WTC11 (cell line): ENCODE measurements around the gene CLIP2.

Source experiments
- ATF3 ChIP-seq: sonication (generic); formaldehyde crosslinking; conservative IDR thresholded peaks from 2 replicates; pipeline ENCODE4 v1.8.1; 2022; ENCODE audit warnings: mild to moderate bottlenecking, missing genetic modification reagents
- CREB1 ChIP-seq: sonication (generic); formaldehyde crosslinking; IDR thresholded peaks from 2 replicates; pipeline ENCODE4 v1.8.0; 2023; ENCODE audit warnings: mild to moderate bottlenecking, missing genetic modification reagents
- CREM ChIP-seq: sonication (generic); formaldehyde crosslinking; IDR thresholded peaks from 2 replicates; pipeline ENCODE4 v1.8.1; 2022; ENCODE audit warnings: mild to moderate bottlenecking, missing genetic modification reagents, moderate library complexity
- CTCF ChIP-seq: fragments of 200-600 bp; IDR thresholded peaks from 2 replicates; pipeline ENCODE4 v1.8.0; 2022; ENCODE audit warnings: antibody characterized with exemption
- E2F5 ChIP-seq: sonication (generic); formaldehyde crosslinking; IDR thresholded peaks from 2 replicates; pipeline ENCODE4 v1.8.1; 2022; ENCODE audit warnings: mild to moderate bottlenecking, moderate library complexity, missing genetic modification reagents
- IRF1 ChIP-seq: sonication (generic); formaldehyde crosslinking; IDR thresholded peaks from 2 replicates; pipeline ENCODE4 v1.8.0; 2023; ENCODE audit warnings: missing genetic modification reagents
- IRF2 ChIP-seq: sonication (generic); formaldehyde crosslinking; IDR thresholded peaks from 2 replicates; pipeline ENCODE4 v1.8.0; 2022; ENCODE audit warnings: low read depth, missing genetic modification reagents, borderline replicate concordance
- MAX ChIP-seq: sonication (generic); formaldehyde crosslinking; IDR thresholded peaks from 2 replicates; pipeline ENCODE4 v1.8.0; 2022; ENCODE audit warnings: mild to moderate bottlenecking, missing genetic modification reagents
- NR2C2 ChIP-seq: sonication (generic); formaldehyde crosslinking; IDR thresholded peaks from 2 replicates; pipeline ENCODE4 v1.8.0; 2022; ENCODE audit warnings: mild to moderate bottlenecking, missing genetic modification reagents
- PREB ChIP-seq: sonication (generic); formaldehyde crosslinking; IDR thresholded peaks from 2 replicates; pipeline ENCODE4 v1.8.1; 2022; ENCODE audit warnings: mild to moderate bottlenecking, missing genetic modification reagents, moderate library complexity, borderline replicate concordance
- USF2 ChIP-seq: sonication (generic); formaldehyde crosslinking; IDR thresholded peaks from 2 replicates; pipeline ENCODE4 v1.8.1; 2023; ENCODE audit warnings: mild to moderate bottlenecking, missing genetic modification reagents, moderate library complexity

- no peak for TF ChIP-seq IRF2 (CRISPR knock-in tag)
- no peak for TF ChIP-seq CTCF
- 0 out of 2 replicates have a peak, but pooled peaks have one; percentile 35 for TF ChIP-seq CREM (CRISPR knock-in tag)
- no peak for TF ChIP-seq IRF1
- TF ChIP-seq CREB1 (CRISPR knock-in tag) = no peak
- no peak for TF ChIP-seq NR2C2 (CRISPR knock-in tag)
- TF ChIP-seq USF2 (CRISPR knock-in tag) = no peak
- 0 out of 2 replicates have a peak, but pooled peaks have one; percentile 30 for TF ChIP-seq E2F5 (CRISPR knock-in tag)
- no peak for TF ChIP-seq ATF3 (CRISPR knock-in tag)
- no peak for TF ChIP-seq PREB (CRISPR knock-in tag)
- TF ChIP-seq MAX (CRISPR knock-in tag) = no peak
Measured at GRCh38 chr7:74289018-74289658, at the start of gene CLIP2.
